ENCODE data around the gene SLC6A9.

GRCh38 chr1:43978264-43978550, 53.1 kb downstream of the SLC6A9 start:
- TF ChIP-seq EZH2 (IDR thresholded peaks at IDR 0.05; ENCODE audit: borderline replicate concordance, insufficient read depth, low read depth, low read length, poor library complexity, severe bottlenecking) (no peak), CTCF (IDR thresholded peaks at IDR 0.05) (no peak)

Data from B cell (primary cell).